ENCODE results near the gene ZNF536. TPM values are rescaled to one million over a fixed set of nuclear protein-coding genes. Genes with fewer than 3 reads are reported as not detected.

The ZNF536 gene
- total RNA-seq, 1 donor from 2014 or later = 0.43 TPM

DNA sequence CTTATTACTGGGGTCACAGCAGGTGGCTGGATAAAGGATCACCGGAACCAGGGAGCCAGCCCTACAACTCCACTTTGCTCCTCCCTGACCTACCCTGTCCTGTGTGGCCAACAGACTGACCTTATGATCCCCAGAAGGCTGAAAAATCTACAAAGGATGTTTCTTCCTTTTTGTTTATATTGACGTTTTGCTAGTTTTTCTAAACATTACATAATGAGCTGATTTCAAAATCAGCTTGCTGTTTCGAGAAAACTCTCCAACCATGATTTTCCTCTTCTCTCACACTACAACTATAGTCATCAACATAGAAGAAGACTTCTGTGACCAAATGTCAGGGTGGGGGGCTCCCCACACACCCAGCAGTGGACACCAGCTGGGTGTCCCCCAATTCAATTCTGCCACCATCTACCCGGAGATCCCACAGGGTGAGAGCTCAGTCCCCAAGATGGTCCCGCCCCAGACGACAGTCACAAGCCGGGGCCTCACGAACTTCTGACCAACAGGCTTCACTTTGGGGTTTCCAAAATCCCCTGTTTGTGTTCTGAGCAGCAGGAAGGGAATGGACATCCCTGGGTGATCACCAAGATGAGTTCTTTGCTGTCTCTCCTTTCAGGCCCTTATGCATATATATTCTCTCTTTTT, 35.0 kb downstream of the ZNF536 start:
- Histone ChIP-seq H3K79me2 (ENCODE audit: insufficient read depth, low read length) (no peaks in the 10 kb centered on the region), H3K4me3 (ENCODE audit: insufficient read depth, low read depth, low read length) (no peak overlapping the region), H3K27me3 (ENCODE audit: insufficient read depth, low read length) (no peaks in the 10 kb centered on the region), H3K27ac (ENCODE audit: low read depth, low read length) (no peak overlapping the region), H3K4me2 (ENCODE audit: low read length) (no peak overlapping the region), H3K36me3 (ENCODE audit: insufficient read depth, low read length) (no peaks in the 10 kb centered on the region), H3K9ac (ENCODE audit: low read length) (no peak overlapping the region), H3K4me1 (ENCODE audit: insufficient read depth, low read length) (no peaks in the 10 kb centered on the region), H3K9me3 (ENCODE audit: insufficient read depth, low read depth, low read length) (no peaks in the 10 kb centered on the region), H4K20me1 (ENCODE audit: insufficient read depth, low read length) (no peaks in the 10 kb centered on the region), H2AFZ (ENCODE audit: low read depth, low read length) (no peak overlapping the region)
- H3K9me3 Mint-ChIP-seq (ENCODE audit: unreplicated experiment) = no peaks in the 10 kb centered on the region
- H3K4me3 Mint-ChIP-seq (ENCODE audit: unreplicated experiment) = no peak overlapping the region
- FAIRE-seq (no peak), DNase-seq (ENCODE audit: low read depth) (no peak)
- H3K36me3 Mint-ChIP-seq (ENCODE audit: low read depth, unreplicated experiment) = peaks cover 3% of the 10 kb centered on the region
- H3K4me1 Mint-ChIP-seq (ENCODE audit: low read depth, unreplicated experiment) = no peaks in the 10 kb centered on the region
- no peak overlapping the region for H3K27ac Mint-ChIP-seq (ENCODE audit: unreplicated experiment)
- no peak for TF ChIP-seq EZH2 (IDR thresholded peaks at IDR 0.05; ENCODE audit: insufficient read depth, low read length)
- TF ChIP-seq CTCF (IDR thresholded peaks at IDR 0.05; ENCODE audit: insufficient read depth, low read depth, low read length) = no peak
- H3K27me3 Mint-ChIP-seq (ENCODE audit: low read depth, unreplicated experiment) = peaks cover 17% of the 10 kb centered on the region

- no peaks in the 10 kb centered on the region for H3K27me3 ChIP-seq (ENCODE audit: insufficient read depth, low read length)
- FAIRE-seq = no peak
- no peaks in the 10 kb centered on the region for H3K79me2 ChIP-seq (ENCODE audit: insufficient read depth, low read length)
- H3K27me3 Mint-ChIP-seq (ENCODE audit: low read depth, unreplicated experiment) = peaks cover 16% of the 10 kb centered on the region
- no peak overlapping the region for H3K4me2 ChIP-seq (ENCODE audit: low read length)
- no peaks in the 10 kb centered on the region for H3K36me3 ChIP-seq (ENCODE audit: insufficient read depth, low read length)
- no peak for DNase-seq (ENCODE audit: low read depth)
- H3K9me3 ChIP-seq (ENCODE audit: insufficient read depth, low read depth, low read length) = no peaks in the 10 kb centered on the region
- H3K9me3 Mint-ChIP-seq (ENCODE audit: unreplicated experiment) = no peaks in the 10 kb centered on the region
- no peak overlapping the region for H3K27ac ChIP-seq (ENCODE audit: low read depth, low read length)
- TF ChIP-seq CTCF (IDR thresholded peaks at IDR 0.05; ENCODE audit: insufficient read depth, low read depth, low read length) = no peak
- TF ChIP-seq EZH2 (IDR thresholded peaks at IDR 0.05; ENCODE audit: insufficient read depth, low read length) = no peak
- H4K20me1 ChIP-seq (ENCODE audit: insufficient read depth, low read length) = no peaks in the 10 kb centered on the region
- H3K9ac ChIP-seq (ENCODE audit: low read length) = no peak overlapping the region
- no peaks in the 10 kb centered on the region for H3K4me1 ChIP-seq (ENCODE audit: insufficient read depth, low read length)
- H2AFZ ChIP-seq (ENCODE audit: low read depth, low read length) = no peak overlapping the region
- peaks cover 3% of the 10 kb centered on the region for H3K36me3 Mint-ChIP-seq (ENCODE audit: low read depth, unreplicated experiment)
- H3K4me3 Mint-ChIP-seq (ENCODE audit: unreplicated experiment) = no peak overlapping the region
- no peaks in the 10 kb centered on the region for H3K4me1 Mint-ChIP-seq (ENCODE audit: low read depth, unreplicated experiment)
- no peak overlapping the region for H3K27ac Mint-ChIP-seq (ENCODE audit: unreplicated experiment)
- H3K4me3 ChIP-seq (ENCODE audit: insufficient read depth, low read depth, low read length) = no peak overlapping the region
Observed at GRCh38 chr19:30408734-30409301, 36.6 kb downstream of the ZNF536 start.

DNA sequence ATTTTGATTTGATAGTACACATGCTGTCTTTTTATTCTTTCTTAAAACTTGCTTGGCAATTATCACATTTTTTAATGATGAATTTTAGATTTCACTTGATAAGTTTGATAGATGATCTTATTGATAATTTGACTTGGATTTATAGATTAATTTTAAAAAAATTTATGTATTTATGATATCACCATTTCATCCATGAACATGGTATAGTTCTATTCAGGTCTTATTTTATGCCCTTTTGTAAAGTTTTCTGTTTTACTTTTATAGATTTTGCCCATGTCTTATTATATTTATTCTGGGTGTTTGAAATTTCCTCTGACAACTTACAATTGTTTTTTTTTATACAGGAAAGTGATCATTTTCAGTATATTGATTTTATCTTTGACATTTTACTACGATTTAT, 39.5 kb downstream of the ZNF536 start:
- Histone ChIP-seq H2AFZ (ENCODE audit: low read depth, low read length) (no peak overlapping the region), H4K20me1 (ENCODE audit: insufficient read depth, low read length) (no peaks in the 10 kb centered on the region), H3K4me2 (ENCODE audit: low read length) (no peak overlapping the region), H3K4me3 (ENCODE audit: insufficient read depth, low read depth, low read length) (no peak overlapping the region), H3K27ac (ENCODE audit: low read depth, low read length) (no peak overlapping the region), H3K9me3 (ENCODE audit: insufficient read depth, low read depth, low read length) (no peaks in the 10 kb centered on the region), H3K27me3 (ENCODE audit: insufficient read depth, low read length) (no peaks in the 10 kb centered on the region), H3K36me3 (ENCODE audit: insufficient read depth, low read length) (no peaks in the 10 kb centered on the region), H3K4me1 (ENCODE audit: insufficient read depth, low read length) (no peaks in the 10 kb centered on the region), H3K9ac (ENCODE audit: low read length) (no peak overlapping the region), H3K79me2 (ENCODE audit: insufficient read depth, low read length) (no peaks in the 10 kb centered on the region)
- Mint-ChIP-seq H3K27me3 (ENCODE audit: low read depth, unreplicated experiment) (peaks cover 4% of the 10 kb centered on the region), H3K9me3 (ENCODE audit: unreplicated experiment) (peaks cover 2% of the 10 kb centered on the region), H3K36me3 (ENCODE audit: low read depth, unreplicated experiment) (no peaks in the 10 kb centered on the region), H3K4me3 (ENCODE audit: unreplicated experiment) (no peak overlapping the region), H3K4me1 (ENCODE audit: low read depth, unreplicated experiment) (no peaks in the 10 kb centered on the region), H3K27ac (ENCODE audit: unreplicated experiment) (no peak overlapping the region)
- FAIRE-seq (no peak), DNase-seq (ENCODE audit: low read depth) (no peak)
- TF ChIP-seq CTCF (IDR thresholded peaks at IDR 0.05; ENCODE audit: insufficient read depth, low read depth, low read length) = no peak
- no peak for TF ChIP-seq EZH2 (IDR thresholded peaks at IDR 0.05; ENCODE audit: insufficient read depth, low read length)

All from astrocyte (in vitro differentiated cells and primary cell).